Body of pancreas (tissue), 4 donors: ENCODE data around the gene CLIP1. TPM values are rescaled to one million over a fixed set of nuclear protein-coding genes. Genes with fewer than 3 reads are reported as not detected.
"Not testable (repeated sequence)": the region's sequence is repeated elsewhere in the genome, so short reads cannot be mapped to it uniquely, and the experiment has no call there.

ENCODE experiments used
- ATAC-seq: fragments of 150-250 bp; one replicate; pipeline ENCODE4 v1.9.1; 2016
- DNase-seq, 4 donors: peaks; one replicate each; pipeline ENCODE4 v3.0.0-alpha.2; 2019
- H3K27ac ChIP-seq, 4 donors: fragments of 200-600 bp; sonication (generic); 1 replicate in 3 of 4; 2 replicates in 1 of 4; pipeline versions ENCODE4 v1.5.1 to v1.6.1; 2016 to 2019; ENCODE audit warnings: mild to moderate bottlenecking in 1 of 4, mixed read lengths in 1 of 4, moderate library complexity in 1 of 4
- H3K27me3 ChIP-seq, 2 donors: fragments of 200-600 bp; sonication (generic); one replicate each; pipeline ENCODE4 v1.6.0; 2016; ENCODE audit warnings: mild to moderate bottlenecking in 1 of 2
- H3K36me3 ChIP-seq, 2 donors: fragments of 200-600 bp; sonication (generic); replicated peaks in 1 of 2; 2 replicates each; pipeline ENCODE4 v1.5.1; 2016; ENCODE audit warnings: low read depth in 2 of 2; ENCODE audit not compliant: insufficient read depth in 1 of 2
- H3K4me1 ChIP-seq: fragments of 200-600 bp; sonication (generic); one replicate; pipeline ENCODE4 v1.6.0; 2016
- H3K4me3 ChIP-seq, 2 donors: fragments of 200-600 bp; sonication (generic); 1 replicate in 1 of 2; 2 replicates in 1 of 2; pipeline ENCODE4 v1.5.1; 2016 to 2019
- H3K9me3 ChIP-seq, 3 donors: fragments of 200-600 bp; sonication (generic); 1 replicate in 2 of 3; 2 replicates in 1 of 3; pipeline ENCODE4 v1.5.1; 2016
- CTCF ChIP-seq, 7 experiments: fragments of 450-650 bp in 4 of 7; fragments of 200-600 bp in 3 of 7; sonication (generic) in 3 of 7; IDR thresholded peaks; one replicate each; pipeline ENCODE4 v1.5.1; 2016 to 2019; ENCODE audit warnings: antibody characterized with exemption in 7 of 7
- POLR2A ChIP-seq, 3 donors: fragments of 450-650 bp; IDR thresholded peaks; one replicate each; pipeline ENCODE4 v1.6.1; 2016; ENCODE audit warnings: antibody characterized with exemption in 3 of 3, mild to moderate bottlenecking in 2 of 3
- WGBS, 2 donors: methylation state at CpG; one replicate each; pipeline ENCODE4 v1.1.5; 2017; 5-methylcytosine and 5-hydroxymethylcytosine counted together
- intact Hi-C: fragments of 100-400 bp; cut with DNase I; formaldehyde crosslinking; loops from one replicate; pipeline ENCODE4 v1.15.1; 2023
- total RNA-seq, 2 donors: library from RNA; depleted of rRNA; stranded (reverse); fragments of >200 nt; gene quantifications; one replicate each; pipeline ENCODE4 v1.1.0, GENCODE V29; 2016

Gene CLIP1
- total RNA-seq, 2 donors from 2014 or later: 41.2 to 89.0 TPM

GRCh38 chr12:122437656-122438121 is 15.2 kb upstream of the CLIP1 start:
- Histone ChIP-seq H3K9me3 (no peaks in the 10 kb centered on the region), H3K4me3 (no peak overlapping the region), H3K27me3 (no peaks in the 10 kb centered on the region), H3K4me1 (no peaks in the 10 kb centered on the region), H3K27ac (no peak overlapping the region), H3K36me3 (no peaks in the 10 kb centered on the region)
- TF ChIP-seq POLR2A (IDR thresholded peaks at IDR 0.05) (no peak), CTCF (IDR thresholded peaks at IDR 0.05) (no peak)
- DNase-seq: peak; percentile 29 to 81 (median 64)
- intact Hi-C loops: no loop called here
- peak; percentile 80 for ATAC-seq
- 43 to 48% methylated on average over 6 to 8 of the region's 8 CpGs for WGBS, 2 donors

GRCh38 chr12:122435186-122435585 is 12.7 kb upstream of the CLIP1 start:
- WGBS, 2 donors: 88 to 92% methylated on average over 4 of the region's 4 CpGs
- Histone ChIP-seq H3K4me3 (no peak overlapping the region), H3K9me3 (no peaks in the 10 kb centered on the region), H3K27ac (no peak overlapping the region), H3K4me1 (peaks cover 7% of the 10 kb centered on the region), H3K27me3 (no peaks in the 10 kb centered on the region), H3K36me3 (no peaks in the 10 kb centered on the region)
- intact Hi-C loops: no loop called here
- TF ChIP-seq POLR2A (IDR thresholded peaks at IDR 0.05) (no peak), CTCF (IDR thresholded peaks at IDR 0.05) (no peak)
- no peak for ATAC-seq
- DNase-seq: no peak

GRCh38 chr12:122429043-122429442 is 6.6 kb upstream of the CLIP1 start:
- H3K27ac ChIP-seq, H3K9me3 ChIP-seq, H3K36me3 ChIP-seq, H3K4me3 ChIP-seq, H3K27me3 ChIP-seq, intact Hi-C loops, DNase-seq, H3K4me1 ChIP-seq, ATAC-seq: not testable (repeated sequence)
- 88 to 95% methylated on average over 5 of the region's 5 CpGs for WGBS, 2 donors

- no peak for ATAC-seq
- 98% methylated on average over 9 of the region's 9 CpGs for whole genome bisulfite sequencing, 2 donors
- H3K4me1 ChIP-seq: peaks cover 19% of the 10 kb centered on the region
Measured at GRCh38 chr12:122427403-122427802, 4.9 kb upstream of the CLIP1 start.

More at GRCh38 chr12:122427403-122427802, 4.9 kb upstream of the CLIP1 start:
- H3K4me3 ChIP-seq: no peak overlapping the region
- H3K9me3 ChIP-seq: no peaks in the 10 kb centered on the region
- intact Hi-C loops: no loop called here
- TF ChIP-seq POLR2A (IDR thresholded peaks at IDR 0.05) (no peak), CTCF (IDR thresholded peaks at IDR 0.05) (no peak)
- DNase-seq: no peak
- no peak overlapping the region for H3K27ac ChIP-seq
- H3K27me3 ChIP-seq: no peaks in the 10 kb centered on the region
- no peaks in the 10 kb centered on the region for H3K36me3 ChIP-seq
